Gastroesophageal sphincter (tissue), 4 donors: ENCODE results near the gene CELSR1. TPM values are rescaled to one million over a fixed set of nuclear protein-coding genes. Genes with fewer than 3 reads are reported as not detected.

Experiments
- ATAC-seq: fragments of 150-250 bp; one replicate; pipeline ENCODE4 v1.9.1; 2016; ENCODE audit warnings: mild to moderate bottlenecking, moderate library complexity
- H3K27ac ChIP-seq, 4 donors: fragments of 200-600 bp; sonication (generic) in 3 of 4; 1 replicate in 3 of 4; 2 replicates in 1 of 4; pipeline ENCODE4 v1.5.1; 2016 to 2019
- H3K27me3 ChIP-seq: fragments of 200-600 bp; sonication (generic); one replicate; pipeline ENCODE4 v1.5.1; 2019
- H3K36me3 ChIP-seq, 2 donors: fragments of 200-600 bp; sonication (generic); one replicate each; pipeline ENCODE4 v1.5.1; 2019; ENCODE audit warnings: control low read depth in 1 of 2
- H3K4me1 ChIP-seq, 3 donors: fragments of 200-600 bp; sonication (generic); 1 replicate in 2 of 3; 2 replicates in 1 of 3; pipeline ENCODE4 v1.5.1; 2016 to 2019; ENCODE audit warnings: control low read depth in 2 of 3
- H3K4me3 ChIP-seq, 2 donors: fragments of 200-600 bp; sonication (generic); one replicate each; pipeline ENCODE4 v1.5.1; 2019; ENCODE audit warnings: mild to moderate bottlenecking in 1 of 2, moderate library complexity in 1 of 2
- H3K9me3 ChIP-seq, 3 donors: fragments of 200-600 bp; sonication (generic); one replicate each; pipeline ENCODE4 v1.5.1; 2017 to 2019; ENCODE audit warnings: control low read depth in 2 of 3
- EP300 ChIP-seq: sonication (generic); formaldehyde crosslinking; IDR thresholded peaks from one replicate; pipeline ENCODE4 v1.6.1; 2017; ENCODE audit warnings: antibody characterized with exemption, mild to moderate bottlenecking
- POLR2A ChIP-seq, 2 donors: fragments of 450-650 bp; IDR thresholded peaks; one replicate each; pipeline ENCODE4 v1.6.1; 2017; ENCODE audit warnings: antibody characterized with exemption in 2 of 2, mild to moderate bottlenecking in 2 of 2, moderate library complexity in 1 of 2
- POLR2AphosphoS5 ChIP-seq: sonication (generic); formaldehyde crosslinking; IDR thresholded peaks from one replicate; pipeline ENCODE4 v1.6.1; 2017; ENCODE audit warnings: antibody characterized with exemption
- WGBS, 2 donors: methylation state at CpG; one replicate each; pipeline ENCODE4 v1.1.5; 2018; ENCODE audit warnings: low coverage in 1 of 2; 5-methylcytosine and 5-hydroxymethylcytosine counted together
- total RNA-seq, 4 donors: library from RNA; depleted of rRNA; stranded (reverse); fragments of >200 nt; gene quantifications; one replicate each; pipeline ENCODE4 v1.1.0, GENCODE V29; 2016
- TF ChIP-seq, protein P1 (sequence below), 4 experiments: fragments of 200-600 bp in 2 of 4; fragments of 450-650 bp in 2 of 4; sonication (generic) in 1 of 4; IDR thresholded peaks; one replicate each; pipeline ENCODE4 v1.5.1; 2017 to 2019; ENCODE audit warnings: antibody characterized with exemption in 4 of 4, mild to moderate bottlenecking in 2 of 4, moderate library complexity in 2 of 4

Gene CELSR1
- total RNA-seq, 4 donors from 2014 or later: 1.7 to 4.8 (median 4.3) TPM

DNA sequence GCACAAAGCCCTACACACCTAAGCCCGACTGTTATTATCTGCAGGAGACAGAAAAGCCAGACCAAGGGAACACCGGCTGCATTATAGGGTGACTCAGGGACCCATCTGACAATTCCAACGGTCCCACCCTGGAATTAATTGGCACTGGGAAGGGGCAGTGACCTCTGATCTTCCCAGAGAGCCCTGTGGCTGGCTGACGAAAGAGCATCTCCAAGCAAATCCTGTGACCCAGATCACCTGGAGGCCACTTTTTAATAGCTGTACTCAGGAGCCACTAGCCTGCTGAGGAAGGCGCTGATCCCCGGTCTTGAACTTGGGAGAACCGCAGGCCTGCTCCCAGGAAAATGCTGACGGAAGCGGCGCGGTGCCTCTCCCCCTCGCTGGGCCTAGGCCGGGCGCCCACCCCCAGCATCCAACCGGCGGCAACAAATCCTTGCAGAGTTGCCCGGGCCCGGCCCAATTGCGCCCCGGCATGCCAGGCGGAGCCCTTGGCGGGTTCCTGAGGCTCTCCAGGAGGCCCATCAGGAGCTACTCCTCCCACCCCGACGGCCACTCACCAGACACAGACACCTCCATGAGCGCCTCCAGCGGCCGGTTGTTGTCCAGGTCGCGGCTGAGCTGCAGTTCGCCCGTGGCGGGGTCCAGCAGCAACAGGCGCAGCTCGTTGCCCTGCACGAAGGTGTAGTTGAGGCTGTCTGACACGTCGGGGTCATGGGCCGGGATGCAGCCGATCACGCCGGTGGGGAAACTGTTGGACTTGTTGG, 4.2 kb downstream of the CELSR1 start:
- no peaks in the 10 kb centered on the region for H3K36me3 ChIP-seq
- H3K4me3 ChIP-seq: no peak overlapping the region
- 80% methylated on average over 1 of the region's 41 CpGs; no CpG with 5 or more reads in 1 of the 2 donors for WGBS, 2 donors

DNA sequence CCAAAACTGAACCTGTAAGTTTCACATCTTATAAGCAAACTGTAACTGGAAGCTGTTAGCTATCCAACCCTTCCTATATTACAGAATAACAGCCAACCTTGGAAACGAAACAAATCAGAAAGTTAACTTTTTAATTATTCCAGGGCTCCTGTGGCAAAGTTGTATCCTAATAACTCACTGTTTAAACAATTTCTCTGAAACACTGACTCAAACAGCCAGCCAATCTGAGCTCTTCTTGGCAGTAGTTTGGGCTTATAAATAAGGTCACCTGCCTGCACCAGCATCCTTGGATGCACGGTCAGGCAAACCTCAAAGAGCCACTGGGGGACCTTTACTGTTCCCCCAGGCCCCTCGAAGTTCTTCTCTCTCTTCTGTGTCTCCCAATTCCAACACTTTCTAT, 5.0 kb downstream of the CELSR1 start:
- 63 to 67% methylated on average over 1 of the region's 3 CpGs for WGBS, 2 donors
- H3K27me3 ChIP-seq: peaks cover 32% of the 10 kb centered on the region
- no peak overlapping the region for H3K27ac ChIP-seq
- H3K9me3 ChIP-seq: no peaks in the 10 kb centered on the region
- no peaks in the 10 kb centered on the region for H3K36me3 ChIP-seq
- no peak for ATAC-seq
- peaks cover 0 to 22% (median 0%) of the 10 kb centered on the region in 3 donors for H3K4me1 ChIP-seq
- TF ChIP-seq EP300 (no peak), POLR2AphosphoS5 (no peak), POLR2A (IDR thresholded peaks at IDR 0.05) (no peak)
- TF ChIP-seq, protein P1, sequence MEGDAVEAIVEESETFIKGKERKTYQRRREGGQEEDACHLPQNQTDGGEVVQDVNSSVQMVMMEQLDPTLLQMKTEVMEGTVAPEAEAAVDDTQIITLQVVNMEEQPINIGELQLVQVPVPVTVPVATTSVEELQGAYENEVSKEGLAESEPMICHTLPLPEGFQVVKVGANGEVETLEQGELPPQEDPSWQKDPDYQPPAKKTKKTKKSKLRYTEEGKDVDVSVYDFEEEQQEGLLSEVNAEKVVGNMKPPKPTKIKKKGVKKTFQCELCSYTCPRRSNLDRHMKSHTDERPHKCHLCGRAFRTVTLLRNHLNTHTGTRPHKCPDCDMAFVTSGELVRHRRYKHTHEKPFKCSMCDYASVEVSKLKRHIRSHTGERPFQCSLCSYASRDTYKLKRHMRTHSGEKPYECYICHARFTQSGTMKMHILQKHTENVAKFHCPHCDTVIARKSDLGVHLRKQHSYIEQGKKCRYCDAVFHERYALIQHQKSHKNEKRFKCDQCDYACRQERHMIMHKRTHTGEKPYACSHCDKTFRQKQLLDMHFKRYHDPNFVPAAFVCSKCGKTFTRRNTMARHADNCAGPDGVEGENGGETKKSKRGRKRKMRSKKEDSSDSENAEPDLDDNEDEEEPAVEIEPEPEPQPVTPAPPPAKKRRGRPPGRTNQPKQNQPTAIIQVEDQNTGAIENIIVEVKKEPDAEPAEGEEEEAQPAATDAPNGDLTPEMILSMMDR (IDR thresholded peaks at IDR 0.05): no peak
- no peak overlapping the region for H3K4me3 ChIP-seq

More for the DNA sequence above, 4.2 kb downstream of the CELSR1 start:
- no peak for ATAC-seq
- TF ChIP-seq, protein P1 (IDR thresholded peaks at IDR 0.05): no peak
- TF ChIP-seq EP300 (no peak), POLR2AphosphoS5 (no peak), POLR2A (IDR thresholded peaks at IDR 0.05) (no peak)
- H3K27me3 ChIP-seq: peaks cover 41% of the 10 kb centered on the region
- H3K27ac ChIP-seq: no peak overlapping the region
- no peaks in the 10 kb centered on the region for H3K9me3 ChIP-seq
- H3K4me1 ChIP-seq: peaks cover 0 to 30% (median 7%) of the 10 kb centered on the region in 3 donors

DNA sequence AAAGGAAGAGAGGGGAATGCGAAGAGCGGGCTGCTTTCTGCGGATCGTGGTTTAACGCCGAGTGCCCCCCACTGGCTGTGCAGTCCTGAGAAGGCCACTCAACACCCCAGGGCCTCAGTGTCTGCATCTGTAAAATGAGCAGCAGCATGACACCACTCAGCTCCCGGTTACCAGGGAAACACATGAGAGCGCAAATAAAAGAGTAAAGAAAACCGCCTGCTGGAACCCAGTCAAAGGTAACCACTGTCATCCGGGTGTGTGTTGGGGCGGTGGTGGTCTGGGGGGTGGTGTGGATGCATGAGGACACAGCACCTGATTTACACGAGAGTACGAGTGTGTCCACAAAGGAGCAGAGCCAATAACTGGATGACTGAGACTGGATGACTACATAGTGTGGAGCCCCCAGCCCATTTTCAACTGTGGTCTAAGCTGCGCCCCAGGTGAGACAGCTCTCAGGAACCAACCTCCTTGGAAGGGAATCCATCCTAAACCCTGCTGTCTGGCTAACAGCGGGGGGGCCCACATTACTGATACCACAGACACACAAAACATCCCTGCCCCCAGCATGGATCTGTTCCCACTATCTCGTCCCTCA, 5.7 kb downstream of the CELSR1 start:
- TF ChIP-seq EP300 (no peak), POLR2AphosphoS5 (no peak), POLR2A (IDR thresholded peaks at IDR 0.05) (no peak)
- TF ChIP-seq, protein P1 (IDR thresholded peaks at IDR 0.05): no peak
- peaks cover 25% of the 10 kb centered on the region for H3K27me3 ChIP-seq
- H3K27ac ChIP-seq: no peak overlapping the region
- no peaks in the 10 kb centered on the region for H3K36me3 ChIP-seq
- peaks cover 0 to 16% (median 0%) of the 10 kb centered on the region in 3 donors for H3K4me1 ChIP-seq
- ATAC-seq: no peak
- no peaks in the 10 kb centered on the region for H3K9me3 ChIP-seq
- no peak overlapping the region for H3K4me3 ChIP-seq
- WGBS, 2 donors: 89 to 91% methylated on average over 9 to 14 of the region's 16 CpGs

GRCh38 chr22:46528121-46528610, 9.3 kb downstream of the CELSR1 start:
- H3K4me1 ChIP-seq: peaks cover 0 to 10% (median 0%) of the 10 kb centered on the region in 3 donors
- peaks cover 12% of the 10 kb centered on the region for H3K27me3 ChIP-seq
- no peaks in the 10 kb centered on the region for H3K9me3 ChIP-seq
- WGBS, 2 donors: 81 to 82% methylated on average over 12 to 15 of the region's 15 CpGs
- H3K27ac ChIP-seq: no peak overlapping the region
- H3K36me3 ChIP-seq: no peaks in the 10 kb centered on the region
- H3K4me3 ChIP-seq: no peak overlapping the region
- no peak for ATAC-seq
- TF ChIP-seq POLR2AphosphoS5: no peak
- TF ChIP-seq EP300: no peak
- TF ChIP-seq, protein P1 (IDR thresholded peaks at IDR 0.05): no peak
- no peak for TF ChIP-seq POLR2A (IDR thresholded peaks at IDR 0.05)
